ENCODE data around the gene CDK15. TPM values are rescaled to one million over a fixed set of nuclear protein-coding genes. Genes with fewer than 3 reads are reported as not detected.

CDK15 gene
- total RNA-seq, 6 experiments from 2014 or later = not detected

DNA sequence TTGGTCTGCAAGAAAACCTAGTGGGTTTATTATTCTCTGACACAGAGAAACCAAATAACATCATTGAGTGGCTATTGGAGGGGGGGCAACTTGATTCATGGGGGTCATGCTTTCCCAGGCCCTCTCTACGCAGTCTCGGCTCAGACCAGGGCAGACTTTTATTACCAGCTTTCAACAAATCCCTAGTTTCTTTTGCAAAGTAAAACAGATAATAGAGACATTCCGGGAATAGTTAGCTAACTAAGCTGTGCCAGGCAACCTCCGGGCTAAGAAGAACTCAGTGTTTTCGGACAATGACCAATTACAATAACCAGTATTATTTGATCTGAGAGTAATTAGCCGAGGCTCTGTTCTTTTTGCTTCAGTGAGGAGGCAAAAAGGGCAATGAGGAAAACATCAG, 66.3 kb downstream of the CDK15 start:
- no peaks in the 10 kb centered on the region for H3K9me3 ChIP-seq
- ATAC-seq = no peak
- intact Hi-C loops (cut with DNase I) = no loop called here
- H3K27me3 ChIP-seq = no peaks in the 10 kb centered on the region
- no peak overlapping the region for H3K4me3 ChIP-seq
- no peaks in the 10 kb centered on the region for H3K36me3 ChIP-seq
- TF ChIP-seq POLR2A (IDR thresholded peaks at IDR 0.05) (no peak), CTCF (IDR thresholded peaks at IDR 0.05) (no peak)
- H3K4me1 ChIP-seq = no peaks in the 10 kb centered on the region
- 79% methylated on average over 6 of the region's 6 CpGs for WGBS (ENCODE audit: insufficient coverage, low coverage, low lambda C conversion rate, missing lambda C conversion rate)
- no peak overlapping the region for H3K27ac ChIP-seq
- no peak for DNase-seq

GRCh38 chr2:201879996-201880395, 73.7 kb downstream of the CDK15 start:
- TF ChIP-seq POLR2A (IDR thresholded peaks at IDR 0.05) = no peak
- TF ChIP-seq CTCF (IDR thresholded peaks at IDR 0.05) = no peak
- no peak overlapping the region for H3K4me3 ChIP-seq
- no peaks in the 10 kb centered on the region for H3K36me3 ChIP-seq
- WGBS (ENCODE audit: insufficient coverage, low coverage, low lambda C conversion rate, missing lambda C conversion rate) = 70% methylated on average over 8 of the region's 10 CpGs
- DNase-seq = no peak
- H3K9me3 ChIP-seq = no peaks in the 10 kb centered on the region
- H3K27me3 ChIP-seq = no peaks in the 10 kb centered on the region
- intact Hi-C loops (cut with DNase I) = no loop called here
- H3K27ac ChIP-seq = no peak overlapping the region
- no peaks in the 10 kb centered on the region for H3K4me1 ChIP-seq
- no peak for ATAC-seq

DNA sequence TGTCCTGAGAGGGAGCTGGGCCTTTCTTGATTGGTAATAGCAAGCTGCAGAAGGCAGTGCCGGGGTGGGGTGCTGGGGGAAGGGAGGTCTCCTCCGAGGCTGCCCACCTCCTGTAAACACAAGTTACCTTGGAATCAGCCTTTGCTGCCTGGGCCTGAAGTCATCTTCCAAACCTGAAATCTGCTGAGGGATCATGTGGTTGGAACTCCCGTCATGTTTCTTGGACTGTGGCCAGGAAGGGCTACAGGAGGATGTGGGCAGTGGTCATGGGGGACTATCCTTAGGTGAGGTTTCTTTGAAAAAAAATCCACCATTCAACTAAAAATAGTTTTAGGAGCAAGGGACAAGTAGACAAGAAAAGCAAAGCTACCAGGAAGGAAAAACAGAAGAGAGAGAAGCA, 74.2 kb downstream of the CDK15 start:
- DNase-seq (no peak), ATAC-seq (no peak)

GRCh38 chr2:201880993-201881611, 74.8 kb downstream of the CDK15 start:
- Histone ChIP-seq H3K9me3 (no peaks in the 10 kb centered on the region), H3K4me3 (no peak overlapping the region), H3K27ac (no peak overlapping the region), H3K36me3 (no peaks in the 10 kb centered on the region), H3K4me1 (no peaks in the 10 kb centered on the region), H3K27me3 (no peaks in the 10 kb centered on the region)
- DNase-seq = no peak
- no peak for ATAC-seq
- TF ChIP-seq CTCF (IDR thresholded peaks at IDR 0.05) (no peak), POLR2A (IDR thresholded peaks at IDR 0.05) (no peak)
- WGBS (ENCODE audit: insufficient coverage, low coverage, low lambda C conversion rate, missing lambda C conversion rate) = 43% methylated on average over 5 of the region's 9 CpGs
- intact Hi-C loops (cut with DNase I) = no loop called here

More for the DNA sequence above, 74.2 kb downstream of the CDK15 start:
- Histone ChIP-seq H3K27ac (no peak overlapping the region), H3K27me3 (no peaks in the 10 kb centered on the region), H3K4me3 (no peak overlapping the region), H3K9me3 (no peaks in the 10 kb centered on the region), H3K4me1 (no peaks in the 10 kb centered on the region), H3K36me3 (no peaks in the 10 kb centered on the region)
- TF ChIP-seq POLR2A (IDR thresholded peaks at IDR 0.05) = no peak
- no peak for TF ChIP-seq CTCF (IDR thresholded peaks at IDR 0.05)
- WGBS (ENCODE audit: insufficient coverage, low coverage, low lambda C conversion rate, missing lambda C conversion rate) = 29% methylated on average over 1 of the region's 3 CpGs
- intact Hi-C loops (cut with DNase I) = no loop called here

DNA sequence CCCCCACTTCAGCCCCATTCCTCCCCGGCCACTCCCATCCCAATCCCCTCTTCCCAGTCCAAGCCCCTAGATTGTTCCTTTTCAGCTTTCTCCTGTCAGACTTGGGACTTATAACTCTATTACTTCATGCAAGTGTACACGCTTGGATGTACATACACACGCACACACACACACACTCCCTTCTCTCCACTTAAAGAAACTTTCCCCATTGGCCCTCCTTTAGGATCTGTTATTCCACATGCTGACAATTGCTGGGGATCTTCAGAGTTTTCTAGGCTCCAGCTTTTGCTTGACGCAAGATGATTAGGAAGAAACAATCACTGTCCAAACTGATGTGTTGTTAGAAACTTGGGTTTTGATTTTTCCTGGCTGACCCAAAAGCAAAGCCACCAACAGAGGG, 75.4 kb downstream of the CDK15 start:
- no peak for TF ChIP-seq POLR2A (IDR thresholded peaks at IDR 0.05)
- TF ChIP-seq CTCF (IDR thresholded peaks at IDR 0.05) = no peak
- intact Hi-C loops (cut with DNase I) = no loop called here
- ATAC-seq (no peak), DNase-seq (no peak)
- H3K27ac ChIP-seq = no peak overlapping the region
- no peaks in the 10 kb centered on the region for H3K4me1 ChIP-seq
- H3K9me3 ChIP-seq = no peaks in the 10 kb centered on the region
- H3K36me3 ChIP-seq = no peaks in the 10 kb centered on the region
- no peaks in the 10 kb centered on the region for H3K27me3 ChIP-seq
- 81% methylated on average over 4 of the region's 4 CpGs for WGBS (ENCODE audit: insufficient coverage, low coverage, low lambda C conversion rate, missing lambda C conversion rate)
- no peak overlapping the region for H3K4me3 ChIP-seq

All from right lobe of liver (tissue), 6 donors.